NCI-H748 (cell line): ENCODE data around the gene MEIOSIN.

Experiments used
- DNase-seq: peaks from one replicate; lab custom pipeline; 2025; ENCODE audit not compliant: unreplicated experiment; lab: John Stamatoyannopoulos, UW

The MEIOSIN gene

GRCh38 chr19:45779231-45780145 is 46.2 kb downstream of the MEIOSIN start:
- DNase-seq, result peak; percentile 90

- no peak for DNase-seq
Measured at GRCh38 chr19:45780146-45780447, 46.9 kb downstream of the MEIOSIN start.

GRCh38 chr19:45780448-45781213 is 47.4 kb downstream of the MEIOSIN start:
- DNase-seq, result no peak

GRCh38 chr19:45781214-45782161 is 48.2 kb downstream of the MEIOSIN start:
- DNase-seq, result peak; percentile 73

- no peak for DNase-seq
Measured at GRCh38 chr19:45782162-45782691, 49.0 kb downstream of the MEIOSIN start, which contains the start of gene DMPK. TSS of gene DMPK (minus strand) at chr19:45782490. CDS start at chr19:45782352, 138 bp downstream.

GRCh38 chr19:45782820-45783785 is 49.9 kb downstream of the MEIOSIN start:
- no peak for DNase-seq

GRCh38 chr19:45784096-45784495 is 50.9 kb downstream of the MEIOSIN start:
- DNase-seq, result no peak

GRCh38 chr19:45785097-45785496 is 51.9 kb downstream of the MEIOSIN start:
- no peak for DNase-seq

- DNase-seq, result no peak
Measured at GRCh38 chr19:45785781-45786532, 52.7 kb downstream of the MEIOSIN start.

GRCh38 chr19:45786533-45786894 is 53.3 kb downstream of the MEIOSIN start:
- no peak for DNase-seq

- no peak for DNase-seq
Measured at GRCh38 chr19:45789035-45789786, 56.0 kb downstream of the MEIOSIN start.

GRCh38 chr19:45790942-45791341 is 57.7 kb downstream of the MEIOSIN start:
- DNase-seq, result no peak

- DNase-seq, result no peak
Measured at GRCh38 chr19:45791744-45792469, 58.7 kb downstream of the MEIOSIN start.

GRCh38 chr19:45792470-45793177 is 59.4 kb downstream of the MEIOSIN start, which contains the start of gene DMWD:
TSS of gene DMWD (minus strand) at chr19:45792845. CDS start at chr19:45792756, 89 bp downstream.
- DNase-seq, result peak; percentile 99

GRCh38 chr19:45793178-45793564 is 59.9 kb downstream of the MEIOSIN start:
- no peak for DNase-seq

GRCh38 chr19:45793876-45794275 is 60.6 kb downstream of the MEIOSIN start:
- no peak for DNase-seq

GRCh38 chr19:45794627-45795026 is 61.4 kb downstream of the MEIOSIN start:
- no peak for DNase-seq
